Hepatocyte (in vitro differentiated cells): Measurements from ENCODE around the gene SHKBP1.

ENCODE experiments used
- EZH2phosphoT487 ChIP-seq: fragments of 200-600 bp; sonication (generic); IDR thresholded peaks from one replicate; pipeline ENCODE4 v1.6.1; 2018; ENCODE audit warnings: antibody characterized with exemption, mild to moderate bottlenecking, low read depth, moderate library complexity; ENCODE audit not compliant: unreplicated experiment, severe bottlenecking
- TF ChIP-seq, protein P1 (sequence below): fragments of 200-600 bp; sonication (generic); IDR thresholded peaks from 2 replicates; pipeline ENCODE4 v1.5.1; 2016; ENCODE audit warnings: antibody characterized with exemption, mild to moderate bottlenecking; ENCODE audit not compliant: poor library complexity

DNA sequence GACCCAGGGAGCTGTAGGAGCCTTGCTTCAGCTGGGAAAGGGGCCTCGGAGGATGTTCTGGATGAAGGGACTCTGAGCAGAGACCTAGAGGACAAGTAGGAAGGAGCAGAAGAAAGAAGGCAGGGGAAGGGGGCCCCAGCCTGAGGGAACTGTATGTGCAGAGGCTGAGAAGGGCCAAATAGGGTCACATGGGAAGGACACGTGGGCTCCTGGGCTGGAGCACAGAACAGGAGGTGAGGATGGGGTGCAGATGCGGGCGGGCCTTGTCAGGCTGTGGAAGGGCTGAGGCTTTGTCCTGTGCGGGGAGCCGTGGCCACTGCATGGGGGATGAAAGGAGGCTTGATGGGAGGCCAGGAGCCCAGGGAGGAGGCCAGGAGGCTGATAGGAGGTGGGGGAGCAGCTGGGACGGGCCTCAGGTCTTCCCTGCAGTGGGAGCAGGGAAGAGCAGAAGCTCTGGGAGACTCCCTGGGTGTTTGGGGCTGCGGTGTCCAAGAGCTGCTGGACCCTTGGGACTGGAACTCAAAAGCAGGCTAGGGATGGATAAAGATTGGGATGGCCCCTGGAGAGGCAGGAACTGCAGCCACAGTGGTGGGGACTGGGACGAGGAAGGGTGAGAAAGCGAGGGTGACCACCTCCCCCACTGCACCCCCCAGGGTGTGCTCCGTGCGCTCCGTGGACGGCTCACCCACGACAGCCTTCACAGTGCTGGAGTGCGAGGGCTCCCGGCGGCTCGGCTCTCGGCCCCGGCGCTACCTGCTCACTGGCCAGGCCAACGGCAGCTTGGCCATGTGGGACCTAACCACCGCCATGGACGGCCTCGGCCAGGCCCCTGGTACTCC lies 13.1 kb downstream of the SHKBP1 start:
- no peak for TF ChIP-seq EZH2phosphoT487
- TF ChIP-seq, protein P1, sequence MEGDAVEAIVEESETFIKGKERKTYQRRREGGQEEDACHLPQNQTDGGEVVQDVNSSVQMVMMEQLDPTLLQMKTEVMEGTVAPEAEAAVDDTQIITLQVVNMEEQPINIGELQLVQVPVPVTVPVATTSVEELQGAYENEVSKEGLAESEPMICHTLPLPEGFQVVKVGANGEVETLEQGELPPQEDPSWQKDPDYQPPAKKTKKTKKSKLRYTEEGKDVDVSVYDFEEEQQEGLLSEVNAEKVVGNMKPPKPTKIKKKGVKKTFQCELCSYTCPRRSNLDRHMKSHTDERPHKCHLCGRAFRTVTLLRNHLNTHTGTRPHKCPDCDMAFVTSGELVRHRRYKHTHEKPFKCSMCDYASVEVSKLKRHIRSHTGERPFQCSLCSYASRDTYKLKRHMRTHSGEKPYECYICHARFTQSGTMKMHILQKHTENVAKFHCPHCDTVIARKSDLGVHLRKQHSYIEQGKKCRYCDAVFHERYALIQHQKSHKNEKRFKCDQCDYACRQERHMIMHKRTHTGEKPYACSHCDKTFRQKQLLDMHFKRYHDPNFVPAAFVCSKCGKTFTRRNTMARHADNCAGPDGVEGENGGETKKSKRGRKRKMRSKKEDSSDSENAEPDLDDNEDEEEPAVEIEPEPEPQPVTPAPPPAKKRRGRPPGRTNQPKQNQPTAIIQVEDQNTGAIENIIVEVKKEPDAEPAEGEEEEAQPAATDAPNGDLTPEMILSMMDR = no peak
